Measurements from ENCODE around the gene MTG2. TPM values are rescaled to one million over a fixed set of nuclear protein-coding genes. Genes with fewer than 3 reads are reported as not detected.

MTG2 gene
- total RNA-seq, 1 experiment from 2014 or later, result 56.8 TPM

GRCh38 chr20:62205618-62206387, 23.0 kb downstream of the MTG2 start:
- BruUV-seq (replicated peaks), result no TSS peak
- Histone ChIP-seq H3K36me3 (ENCODE audit: control insufficient read depth, insufficient read depth, low read length) (no peaks in the 10 kb centered on the region), H3K27ac (ENCODE audit: low read length) (no peak overlapping the region), H3K9me3 (ENCODE audit: control insufficient read depth, insufficient read depth, low read depth, low read length) (no peaks in the 10 kb centered on the region), H3K4me1 (ENCODE audit: control insufficient read depth, insufficient read depth, low read length) (no peaks in the 10 kb centered on the region), H3K27me3 (ENCODE audit: control insufficient read depth, insufficient read depth, low read length) (no peaks in the 10 kb centered on the region), H3K4me3 (ENCODE audit: low read depth in 2 of 2, low read length in 2 of 2) (no peak overlapping the region)
- TF ChIP-seq CTCF (IDR thresholded peaks at IDR 0.05), result no peak
- TF ChIP-seq TCF7L2 (IDR thresholded peaks at IDR 0.05; ENCODE audit: low read depth, low read length), result no peak
- TF ChIP-seq SIN3A (IDR thresholded peaks at IDR 0.05; ENCODE audit: borderline replicate concordance, insufficient read depth, low read depth, low read length), result no peak
- no peak for TF ChIP-seq POLR2AphosphoS5 (IDR thresholded peaks at IDR 0.05; ENCODE audit: low read depth, low read length)
- no peak for TF ChIP-seq REST (IDR thresholded peaks at IDR 0.05; ENCODE audit: insufficient read depth in 1 of 2, low read depth in 2 of 2, low read length in 1 of 2)
- intact Hi-C loops (cut with micrococcal nuclease; ENCODE audit: unreplicated experiment), result no loop called here
- DNase-seq (ENCODE audit: low read depth, low spot score) (no peak), ATAC-seq (no peak)
- in situ Hi-C loops (cut with HindIII; ENCODE audit: low pct_unique_long_range_greater_than_20kb, low sequenced_read_pairs), result no loop called here
- CTCF ChIA-PET, result no interaction called here
- POLR2A ChIA-PET, result no interaction called here

GRCh38 chr20:62206388-62206775, 23.6 kb downstream of the MTG2 start:
- BruUV-seq (replicated peaks), result no TSS peak
- Histone ChIP-seq H3K9me3 (ENCODE audit: control insufficient read depth, insufficient read depth, low read depth, low read length) (no peaks in the 10 kb centered on the region), H3K4me3 (ENCODE audit: low read depth in 2 of 2, low read length in 2 of 2) (no peak overlapping the region), H3K36me3 (ENCODE audit: control insufficient read depth, insufficient read depth, low read length) (no peaks in the 10 kb centered on the region), H3K4me1 (ENCODE audit: control insufficient read depth, insufficient read depth, low read length) (no peaks in the 10 kb centered on the region), H3K27ac (ENCODE audit: low read length) (no peak overlapping the region), H3K27me3 (ENCODE audit: control insufficient read depth, insufficient read depth, low read length) (no peaks in the 10 kb centered on the region)
- ATAC-seq, result no peak
- TF ChIP-seq CTCF (IDR thresholded peaks at IDR 0.05) (no peak), TCF7L2 (IDR thresholded peaks at IDR 0.05; ENCODE audit: low read depth, low read length) (no peak), POLR2AphosphoS5 (IDR thresholded peaks at IDR 0.05; ENCODE audit: low read depth, low read length) (no peak), REST (IDR thresholded peaks at IDR 0.05; ENCODE audit: insufficient read depth in 1 of 2, low read depth in 2 of 2, low read length in 1 of 2) (no peak), SIN3A (IDR thresholded peaks at IDR 0.05; ENCODE audit: borderline replicate concordance, insufficient read depth, low read depth, low read length) (no peak)
- ChIA-PET POLR2A (no interaction called here), CTCF (no interaction called here)
- intact Hi-C loops (cut with micrococcal nuclease; ENCODE audit: unreplicated experiment) (no loop called here), in situ Hi-C loops (cut with HindIII; ENCODE audit: low pct_unique_long_range_greater_than_20kb, low sequenced_read_pairs) (no loop called here)
- no peak for DNase-seq (ENCODE audit: low read depth, low spot score)
